MCF 10A (cell line): ENCODE data around the gene STK32B. TPM values are rescaled to one million over a fixed set of nuclear protein-coding genes. Genes with fewer than 3 reads are reported as not detected.

ENCODE experiments used
- BruUV-seq: library from RNA; stranded (reverse); fragments of 400-500 nt; replicated peaks from 2 replicates; lab custom pipeline; 2021; lab: Mats Ljungman, UMichigan
- CTCF ChIA-PET: fragments of 300-600 bp; sonication (Branson Sonifier 250); formaldehyde crosslinking; extraction: SDS; loops from one replicate; lab custom pipeline; 2021; ENCODE audit warnings: antibody characterized with exemption, inconsistent platforms; lab: Yijun Ruan, JAX
- POLR2A ChIA-PET: fragments of 300-600, 350-650 bp; sonication (Branson Sonifier 250); formaldehyde crosslinking; extraction: SDS; loops from one replicate; lab custom pipeline; 2020; ENCODE audit warnings: antibody characterized with exemption, inconsistent platforms; lab: Yijun Ruan, JAX
- DNase-seq: peaks from one replicate; pipeline ENCODE4 v3.0.0-alpha.2; 2018; ENCODE audit not compliant: unreplicated experiment
- H3K27ac Mint-ChIP-seq: one replicate; pipeline ENCODE4 v1.8.0; 2022; ENCODE audit warnings: mild to moderate bottlenecking, low read depth, mixed read lengths; ENCODE audit not compliant: unreplicated experiment
- H3K27me3 Mint-ChIP-seq: one replicate; pipeline ENCODE4 v1.8.0; 2022; ENCODE audit warnings: mixed read lengths; ENCODE audit not compliant: insufficient read depth, unreplicated experiment
- H3K36me3 Mint-ChIP-seq: one replicate; pipeline ENCODE4 v1.8.0; 2022; ENCODE audit warnings: mild to moderate bottlenecking, moderate library complexity, mixed read lengths; ENCODE audit not compliant: insufficient read depth, unreplicated experiment
- H3K4me1 Mint-ChIP-seq: one replicate; pipeline ENCODE4 v1.8.0; 2022; ENCODE audit warnings: mixed read lengths; ENCODE audit not compliant: insufficient read depth, unreplicated experiment
- H3K4me3 Mint-ChIP-seq: one replicate; pipeline ENCODE4 v1.8.0; 2022; ENCODE audit warnings: mild to moderate bottlenecking, moderate library complexity, mixed read lengths; ENCODE audit not compliant: unreplicated experiment
- H3K9me3 Mint-ChIP-seq: one replicate; pipeline ENCODE4 v1.8.0; 2022; ENCODE audit warnings: mixed read lengths; ENCODE audit not compliant: unreplicated experiment
- CTCF ChIP-seq: fragments of 200-600 bp; IDR thresholded peaks from one replicate; pipeline ENCODE4 v1.8.0; 2022; ENCODE audit warnings: antibody characterized with exemption, mild to moderate bottlenecking; ENCODE audit not compliant: unreplicated experiment
- intact Hi-C: fragments of 100-400 bp; cut with micrococcal nuclease; formaldehyde crosslinking; loops from 2 replicates; pipeline ENCODE4 v1.14.1; 2022
- total RNA-seq: library from RNA; stranded (reverse); gene quantifications from 2 replicates; pipeline ENCODE4 v1.2.3, GENCODE V29; 2022

The STK32B gene
- total RNA-seq, 1 experiment from 2014 or later: not detected

GRCh38 chr4:5399790-5400421 lies 348.6 kb downstream of the STK32B start:
- peaks cover 25% of the 10 kb centered on the region for H3K9me3 Mint-ChIP-seq
- intact Hi-C loops: loop anchor here (1.0 to 10.0 kb wide), 3 partner anchors 345 to 413 kb away; partner anchors contain the start of gene STK32B
- peak; percentile 56 for TF ChIP-seq CTCF
- ChIA-PET POLR2A (no interaction called here), CTCF (interaction anchor here (0.5 to 3.2 kb wide), 35 partner anchors 9 to 803 kb away, joined by 3 to 25 read pairs (median 3); no protein-coding TSS in a partner anchor)
- BruUV-seq: no TSS peak
- DNase-seq: peak; percentile 44
- H3K36me3 Mint-ChIP-seq: no peaks in the 10 kb centered on the region
- no peaks in the 10 kb centered on the region for H3K27me3 Mint-ChIP-seq
- H3K4me3 Mint-ChIP-seq: no peak overlapping the region
- H3K4me1 Mint-ChIP-seq: no peaks in the 10 kb centered on the region
- H3K27ac Mint-ChIP-seq: no peak overlapping the region

GRCh38 chr4:5403746-5404497 lies 352.6 kb downstream of the STK32B start:
- ChIA-PET CTCF (interaction anchor here (0.6 kb wide), 1 partner anchor 1574 kb away, joined by 3 read pairs; no protein-coding TSS in a partner anchor), POLR2A (no interaction called here)
- no peak overlapping the region for H3K27ac Mint-ChIP-seq
- TF ChIP-seq CTCF: no peak
- no peak for DNase-seq
- H3K4me3 Mint-ChIP-seq: no peak overlapping the region
- H3K4me1 Mint-ChIP-seq: no peaks in the 10 kb centered on the region
- H3K36me3 Mint-ChIP-seq: no peaks in the 10 kb centered on the region
- peaks cover 23% of the 10 kb centered on the region for H3K9me3 Mint-ChIP-seq
- intact Hi-C loops: no loop called here
- H3K27me3 Mint-ChIP-seq: no peaks in the 10 kb centered on the region
- no TSS peak for BruUV-seq

DNA sequence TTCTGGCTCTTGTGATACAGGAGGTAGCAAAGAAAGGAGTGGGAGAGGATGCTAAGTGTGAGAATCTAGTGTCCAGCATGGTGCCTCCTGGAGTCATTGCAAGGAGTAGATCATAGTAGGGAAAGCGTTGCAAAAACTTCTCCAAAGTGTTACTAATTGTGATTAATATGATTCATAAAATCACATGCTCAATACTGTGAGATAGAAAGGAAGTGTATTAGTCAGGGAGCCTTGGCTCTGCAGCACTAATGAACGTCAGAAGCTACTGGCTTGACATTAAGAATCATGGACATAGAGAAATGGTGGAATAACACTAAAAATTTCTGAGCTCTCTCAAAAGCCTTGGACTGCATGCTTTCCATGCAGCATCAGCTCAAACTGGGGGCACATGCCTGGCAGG lies 358.0 kb downstream of the STK32B start:
- POLR2A ChIA-PET: no interaction called here
- Mint-ChIP-seq H3K36me3 (no peaks in the 10 kb centered on the region), H3K4me3 (no peak overlapping the region), H3K27ac (no peak overlapping the region), H3K27me3 (peaks cover 10% of the 10 kb centered on the region), H3K9me3 (peaks cover 7% of the 10 kb centered on the region), H3K4me1 (no peaks in the 10 kb centered on the region)
- CTCF ChIA-PET: interaction anchor here (1.1 to 2.1 kb wide), 2 partner anchors 9 to 12 kb away, joined by 4 to 10 read pairs; no protein-coding TSS in a partner anchor
- intact Hi-C loops: no loop called here
- BruUV-seq: no TSS peak
- no peak for DNase-seq
- no peak for TF ChIP-seq CTCF

- H3K36me3 Mint-ChIP-seq: no peaks in the 10 kb centered on the region
- POLR2A ChIA-PET: no interaction called here
Measured at GRCh38 chr4:5409972-5410618, 358.8 kb downstream of the STK32B start.

More at GRCh38 chr4:5409972-5410618, 358.8 kb downstream of the STK32B start:
- intact Hi-C loops: no loop called here
- Mint-ChIP-seq H3K27me3 (peaks cover 10% of the 10 kb centered on the region), H3K4me3 (peak overlapping the region; percentile 15), H3K9me3 (peaks cover 7% of the 10 kb centered on the region), H3K4me1 (no peaks in the 10 kb centered on the region), H3K27ac (no peak overlapping the region)
- TF ChIP-seq CTCF: no peak
- DNase-seq: peak; percentile 10
- CTCF ChIA-PET: interaction anchor here (0.7 to 2.1 kb wide), 5 partner anchors 10 to 44 kb away, joined by 3 to 10 read pairs (median 4); no protein-coding TSS in a partner anchor
- BruUV-seq: no TSS peak
